HK-2 (cell line): ENCODE measurements around the gene LRRC4.

Source experiments
- DNase-seq: peaks from one replicate; pipeline ENCODE4 v3.0.0-alpha.2; 2018; ENCODE audit not compliant: unreplicated experiment

The LRRC4 gene, protein sequence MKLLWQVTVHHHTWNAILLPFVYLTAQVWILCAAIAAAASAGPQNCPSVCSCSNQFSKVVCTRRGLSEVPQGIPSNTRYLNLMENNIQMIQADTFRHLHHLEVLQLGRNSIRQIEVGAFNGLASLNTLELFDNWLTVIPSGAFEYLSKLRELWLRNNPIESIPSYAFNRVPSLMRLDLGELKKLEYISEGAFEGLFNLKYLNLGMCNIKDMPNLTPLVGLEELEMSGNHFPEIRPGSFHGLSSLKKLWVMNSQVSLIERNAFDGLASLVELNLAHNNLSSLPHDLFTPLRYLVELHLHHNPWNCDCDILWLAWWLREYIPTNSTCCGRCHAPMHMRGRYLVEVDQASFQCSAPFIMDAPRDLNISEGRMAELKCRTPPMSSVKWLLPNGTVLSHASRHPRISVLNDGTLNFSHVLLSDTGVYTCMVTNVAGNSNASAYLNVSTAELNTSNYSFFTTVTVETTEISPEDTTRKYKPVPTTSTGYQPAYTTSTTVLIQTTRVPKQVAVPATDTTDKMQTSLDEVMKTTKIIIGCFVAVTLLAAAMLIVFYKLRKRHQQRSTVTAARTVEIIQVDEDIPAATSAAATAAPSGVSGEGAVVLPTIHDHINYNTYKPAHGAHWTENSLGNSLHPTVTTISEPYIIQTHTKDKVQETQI

DNA sequence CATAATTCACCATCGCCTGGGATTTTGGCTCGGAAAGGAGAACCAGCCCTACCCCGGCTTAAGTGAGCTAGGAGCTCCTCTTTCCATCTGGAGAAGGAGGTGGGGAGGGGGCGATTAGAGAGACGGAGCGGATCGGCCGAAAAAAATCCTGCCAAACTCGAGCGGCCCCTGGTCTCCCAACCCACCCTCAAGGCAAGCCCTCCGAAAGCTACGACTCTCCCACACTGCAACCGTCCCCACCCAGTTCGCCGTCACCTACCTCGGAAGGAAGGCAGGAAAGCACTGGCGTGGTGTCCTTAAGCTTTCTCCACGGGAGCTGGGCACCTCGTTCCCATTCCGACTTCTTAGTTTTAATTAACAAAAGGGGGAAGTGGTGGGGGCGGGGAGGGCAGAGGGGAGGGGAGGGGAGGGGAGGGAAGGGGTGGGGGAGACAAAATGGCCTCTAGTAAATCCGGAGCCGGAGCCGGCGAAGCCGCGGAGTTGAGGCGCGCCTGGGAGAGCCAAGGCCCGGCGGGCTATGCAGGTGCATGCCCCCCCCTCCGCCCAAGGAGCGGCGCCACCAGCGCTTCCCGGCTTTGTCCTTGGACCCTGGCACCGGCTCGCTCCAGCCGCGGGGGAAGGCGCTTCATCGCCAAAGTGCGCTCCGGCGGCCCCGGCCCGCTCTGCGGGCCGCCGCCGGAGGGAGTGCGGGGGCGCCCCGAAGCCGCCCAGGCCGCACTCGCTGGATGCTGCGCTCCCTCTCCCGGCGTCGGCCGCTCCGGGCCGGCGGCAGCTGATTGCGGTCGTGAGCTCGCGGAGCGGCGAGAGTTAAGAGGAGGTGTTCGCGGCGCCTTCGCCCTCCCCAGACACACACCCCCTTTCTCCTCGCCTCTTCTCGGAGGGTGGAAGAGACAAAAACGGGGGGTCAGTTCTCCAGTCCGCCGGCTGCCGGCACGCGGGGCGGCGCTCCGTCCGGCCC is at the start of gene LRRC4:
LRRC4 (minus strand) TSS at position 784 of the 958 bp plus-strand sequence. CDS start 797 bp downstream, outside the sequence.
- no peak for DNase-seq

DNA sequence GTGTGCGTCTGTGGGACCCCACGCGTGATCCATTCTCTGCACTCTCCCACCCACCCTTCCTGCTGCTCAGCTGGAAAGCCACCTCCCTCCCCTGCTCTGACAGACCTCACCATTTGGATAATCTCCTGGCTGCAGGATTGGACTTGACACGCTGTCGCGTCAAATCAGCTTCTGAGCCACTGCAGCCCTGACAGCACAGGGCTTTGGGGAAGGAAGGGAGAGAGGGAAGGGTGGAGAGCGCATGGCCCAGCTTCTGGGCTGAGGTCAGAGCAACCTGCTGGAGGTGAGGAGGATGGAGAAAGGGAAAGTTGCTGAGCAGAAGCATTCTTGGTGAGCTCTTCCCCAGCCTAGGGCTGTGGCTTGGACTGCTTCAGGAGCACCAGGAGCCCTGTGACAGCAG is 48.9 kb upstream of the LRRC4 start:
- DNase-seq = no peak

DNA sequence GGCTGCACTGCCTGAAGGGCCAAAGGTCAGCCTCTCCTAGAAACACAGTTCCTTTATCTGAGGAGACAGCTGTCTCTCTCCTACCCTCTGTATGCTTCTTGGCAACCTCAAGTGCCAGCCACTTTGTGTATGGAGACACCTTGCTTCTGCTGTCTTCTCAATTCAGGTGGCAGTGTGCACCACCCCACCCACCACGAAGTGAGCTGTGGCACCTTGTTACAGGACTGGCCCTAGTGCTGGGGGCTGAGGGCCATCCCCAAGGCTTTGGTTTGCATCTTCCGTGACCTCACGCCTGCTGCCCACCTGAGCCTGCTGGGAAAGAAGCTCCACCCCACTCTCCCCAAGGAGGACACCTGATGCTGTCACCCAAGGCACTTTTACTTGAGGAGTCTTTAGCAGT is 47.1 kb upstream of the LRRC4 start:
- no peak for DNase-seq

DNA sequence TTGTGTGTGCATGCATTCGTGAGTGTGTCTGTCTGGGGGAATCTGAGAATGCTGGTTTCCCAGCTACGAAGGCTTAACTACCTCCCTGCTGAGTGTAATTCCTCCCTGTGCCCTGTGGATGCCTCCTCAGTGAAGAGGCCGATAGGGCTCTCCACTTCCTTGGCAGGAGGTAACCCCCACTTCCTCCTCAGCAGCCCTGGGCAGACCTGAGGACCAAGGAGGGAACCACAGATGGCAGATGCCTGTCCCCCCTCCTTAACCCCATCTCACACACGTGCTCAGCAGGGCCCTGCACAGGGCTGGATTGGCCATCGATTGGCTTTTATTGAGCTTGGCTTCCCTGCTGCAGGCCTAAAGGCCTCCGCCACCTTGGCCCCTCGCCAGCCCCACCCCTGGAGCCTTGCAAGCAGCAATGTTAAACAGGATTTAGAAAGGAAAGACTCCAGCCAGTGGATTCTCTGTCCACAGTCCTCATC is 45.6 kb upstream of the LRRC4 start:
- DNase-seq = no peak

DNA sequence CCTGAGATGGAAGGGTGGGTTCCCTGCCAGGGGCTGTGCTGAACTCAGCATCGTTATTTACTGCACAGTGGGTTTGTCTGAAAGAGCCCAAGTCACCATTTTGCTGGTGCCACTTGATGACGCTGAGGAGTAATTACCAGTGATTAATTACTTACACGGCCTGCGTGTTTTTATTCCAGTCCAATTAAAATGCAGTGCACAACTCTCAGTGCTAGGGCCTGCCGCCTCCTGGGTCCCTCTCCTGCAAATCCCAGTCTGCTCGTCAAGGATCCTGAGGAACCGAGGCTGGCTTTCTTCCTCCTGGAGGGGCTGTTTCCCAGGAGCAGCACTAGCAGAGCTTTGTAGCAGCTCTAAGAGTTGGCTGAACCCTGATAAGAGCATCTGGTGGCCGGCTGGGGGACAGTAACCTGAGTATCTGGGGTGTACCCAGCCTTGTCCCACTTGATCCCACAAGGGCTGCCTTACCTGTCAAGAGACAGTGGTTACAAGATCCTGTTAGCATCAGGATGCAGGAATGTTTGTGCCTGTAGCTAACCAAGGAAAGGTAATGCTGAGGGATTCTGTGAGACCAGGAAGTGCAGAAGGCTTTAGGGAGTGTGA is 45.1 kb upstream of the LRRC4 start:
- no peak for DNase-seq

DNA sequence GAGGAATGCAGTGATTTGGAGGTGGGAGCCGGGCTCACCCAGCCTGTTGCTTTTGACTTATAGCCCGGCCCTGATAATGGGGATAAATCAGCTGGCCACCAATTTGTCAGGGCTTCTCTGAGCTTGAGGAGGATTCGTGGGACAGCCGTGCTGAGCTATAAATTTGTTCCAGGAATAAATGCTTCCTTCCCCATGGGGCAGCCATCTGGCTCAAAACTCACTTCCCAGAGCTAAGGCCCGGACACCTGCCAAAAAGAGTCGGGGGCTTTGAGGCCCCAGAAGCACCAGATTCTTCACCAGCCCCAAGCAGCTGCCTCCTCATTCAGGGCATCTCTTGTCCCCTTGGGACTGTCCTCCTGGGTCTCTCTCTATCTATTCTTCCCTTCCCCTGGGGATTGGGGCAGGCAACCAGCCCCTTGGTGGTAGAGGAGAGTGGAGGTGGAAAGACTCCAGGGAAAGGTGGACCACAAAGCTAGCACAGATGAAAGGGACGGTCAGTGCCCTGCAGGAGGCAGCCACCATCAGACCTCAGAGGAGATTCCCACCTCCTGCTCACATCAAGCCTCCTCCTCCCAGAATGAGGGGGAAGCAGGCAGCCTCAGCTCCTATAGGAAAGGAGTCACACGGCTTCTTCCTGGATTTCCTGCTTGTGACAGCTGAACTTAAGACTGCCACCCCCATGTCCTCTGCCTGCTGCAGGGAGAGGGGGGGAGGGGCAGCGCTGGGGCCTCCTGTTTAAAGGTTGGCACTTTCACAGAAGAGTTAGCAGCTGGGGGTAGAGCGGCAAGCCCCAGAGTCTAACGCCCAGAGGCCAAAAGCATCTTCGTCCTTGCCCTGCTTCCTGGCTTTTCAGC is 44.2 kb upstream of the LRRC4 start:
- DNase-seq = no peak

DNA sequence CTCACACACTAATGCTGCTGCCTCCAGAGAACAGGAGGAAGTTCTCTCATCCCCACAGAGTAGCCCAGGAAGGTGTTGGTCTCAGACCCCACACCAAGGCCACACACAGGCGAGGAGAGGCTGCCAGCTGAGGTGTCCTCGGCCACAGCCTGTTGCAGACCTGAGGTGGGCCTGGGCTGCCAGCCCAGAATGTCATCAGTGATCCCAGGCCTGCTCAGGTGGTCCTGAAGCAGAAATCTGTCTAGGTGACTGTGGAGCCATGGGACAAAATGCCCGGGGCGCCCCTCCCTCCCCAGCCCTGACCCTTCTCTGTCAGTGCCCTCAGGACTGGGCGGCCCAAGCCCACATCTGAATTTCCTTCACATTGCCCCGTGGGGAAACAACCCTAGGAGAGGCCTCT is 43.5 kb upstream of the LRRC4 start:
- no peak for DNase-seq

DNA sequence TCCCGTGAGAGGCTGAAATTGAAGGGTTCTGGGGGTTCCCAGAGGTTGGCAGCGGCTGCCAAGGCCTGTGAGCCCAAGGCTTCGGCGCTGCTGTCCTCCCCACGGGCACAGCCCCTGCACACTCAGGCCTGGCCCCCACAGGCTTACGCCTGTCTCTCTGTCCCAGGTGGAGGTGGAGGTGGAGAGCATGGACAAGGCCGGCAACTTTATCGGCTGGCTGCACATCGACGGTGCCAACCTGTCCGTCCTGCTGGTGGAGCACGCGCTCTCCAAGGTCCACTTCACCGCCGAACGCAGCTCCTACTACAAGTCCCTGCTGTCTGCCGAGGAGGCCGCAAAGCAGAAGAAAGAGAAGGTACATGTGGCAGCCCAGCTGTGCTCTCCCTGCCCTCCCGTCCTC is 43.1 kb upstream of the LRRC4 start:
- no peak for DNase-seq

DNA sequence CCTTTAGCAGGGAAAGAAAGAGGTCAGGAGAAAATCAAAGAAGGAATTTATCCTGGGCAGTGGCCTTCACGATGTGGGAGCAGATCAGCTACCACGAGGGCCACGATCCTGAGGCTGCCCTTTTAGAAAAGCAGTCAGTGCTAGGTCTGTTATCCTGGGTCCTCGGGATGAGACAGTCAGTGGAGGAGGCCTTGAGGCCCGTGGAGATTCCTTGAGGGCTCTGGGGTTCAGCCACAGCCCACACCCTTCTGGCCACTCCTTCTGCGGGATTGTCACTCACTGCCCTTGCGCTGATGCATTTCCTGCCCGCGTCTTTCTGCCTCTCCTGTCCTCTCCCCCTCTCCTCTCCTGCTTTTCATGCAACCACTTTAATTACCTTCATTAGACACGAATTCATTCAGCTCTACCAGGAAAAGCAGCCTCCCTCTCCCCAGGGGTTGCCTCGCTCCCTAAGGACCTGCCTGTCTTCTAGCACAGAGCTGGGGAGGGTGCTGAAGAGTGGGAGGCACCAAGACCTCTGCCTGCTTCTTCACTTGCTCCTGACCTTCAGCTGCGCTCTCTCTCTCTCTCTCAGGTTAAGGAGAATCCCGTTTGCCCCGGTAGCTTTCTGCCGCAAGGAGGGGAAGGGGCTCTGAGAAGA is 42.6 kb upstream of the LRRC4 start:
- DNase-seq = no peak

DNA sequence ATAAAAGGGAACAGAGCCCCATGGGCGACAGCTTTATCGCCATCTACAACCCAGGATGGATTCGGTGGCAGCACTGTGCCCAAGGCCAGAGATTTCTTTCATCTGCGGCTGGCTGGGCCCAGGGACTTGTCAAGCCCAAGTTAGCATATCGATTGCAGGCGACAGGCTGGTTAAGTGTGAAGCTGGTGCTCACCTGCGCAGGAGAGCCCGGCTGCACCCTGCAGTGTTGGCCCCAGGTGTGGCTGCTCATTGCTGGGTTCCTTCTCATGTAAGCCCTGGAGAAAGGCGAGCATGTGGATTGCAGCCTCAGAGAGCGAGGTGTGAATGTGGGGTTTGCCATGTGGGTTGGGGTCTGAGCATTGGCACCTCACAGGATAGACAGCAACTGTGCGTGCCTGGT is 40.6 kb upstream of the LRRC4 start:
- DNase-seq = no peak

DNA sequence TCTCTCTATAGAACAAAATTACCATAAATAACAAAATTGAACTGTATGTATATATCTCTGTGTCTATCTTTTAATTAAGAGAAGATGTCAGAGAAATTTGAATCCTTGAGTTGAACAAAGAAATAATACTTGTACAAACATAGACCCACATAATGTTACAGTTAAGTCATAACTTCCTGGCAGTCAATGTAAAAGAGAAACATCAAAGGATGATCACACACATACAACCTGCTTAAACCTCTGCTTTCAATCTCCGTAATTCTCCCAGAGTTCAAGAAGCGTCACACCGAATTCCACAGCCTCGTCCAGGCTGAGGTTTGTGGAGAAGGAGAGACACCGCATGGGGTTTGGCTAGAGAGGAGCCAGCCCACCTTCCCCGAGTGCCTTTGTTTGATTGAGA is 40.1 kb upstream of the LRRC4 start:
- no peak for DNase-seq

DNA sequence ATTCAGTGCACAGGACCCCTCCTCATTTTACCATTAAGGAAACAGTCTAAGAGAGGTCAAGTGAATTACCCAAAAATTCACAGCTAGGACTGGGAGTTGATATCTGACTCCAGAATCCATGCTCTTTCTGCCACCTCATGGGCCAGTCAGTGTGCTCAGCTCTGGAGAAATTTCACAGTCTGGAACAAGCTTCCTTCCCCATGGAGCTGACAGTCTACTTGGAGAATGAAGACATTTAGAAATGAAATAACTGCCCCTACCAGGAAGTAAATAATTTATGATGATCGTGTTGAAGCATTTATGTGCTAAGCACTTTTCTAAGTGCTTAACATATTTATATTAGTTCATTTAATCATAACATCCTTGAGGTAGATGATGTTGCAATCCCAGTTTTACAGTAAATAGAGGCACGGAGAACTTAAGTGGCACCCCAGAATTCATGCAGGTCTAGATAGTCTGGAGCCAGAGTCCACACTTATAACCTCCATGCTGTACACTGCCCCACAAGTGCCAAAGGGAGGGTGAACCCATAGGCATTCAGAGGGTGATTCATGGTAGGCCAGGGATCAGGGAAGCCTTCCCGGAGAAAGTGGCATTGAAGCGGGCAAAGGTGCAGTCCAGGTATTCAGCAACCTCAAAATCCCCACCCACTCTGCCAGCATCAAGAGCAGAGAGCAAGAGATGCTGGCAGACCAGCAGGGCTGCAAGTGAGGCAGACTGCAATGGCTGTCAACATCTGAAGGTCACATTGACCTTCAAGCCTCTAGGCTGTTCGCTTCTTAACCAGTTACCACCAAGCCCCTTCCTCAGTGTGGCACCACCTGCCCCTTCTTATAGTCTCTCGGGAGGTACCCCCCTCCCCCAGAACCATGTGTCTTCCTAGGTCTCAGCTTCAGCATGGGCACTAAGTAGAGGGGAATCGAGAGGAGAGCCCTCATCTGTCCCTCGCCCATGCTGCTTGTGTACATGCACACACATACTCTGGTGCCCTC is 38.4 kb upstream of the LRRC4 start:
- no peak for DNase-seq

DNA sequence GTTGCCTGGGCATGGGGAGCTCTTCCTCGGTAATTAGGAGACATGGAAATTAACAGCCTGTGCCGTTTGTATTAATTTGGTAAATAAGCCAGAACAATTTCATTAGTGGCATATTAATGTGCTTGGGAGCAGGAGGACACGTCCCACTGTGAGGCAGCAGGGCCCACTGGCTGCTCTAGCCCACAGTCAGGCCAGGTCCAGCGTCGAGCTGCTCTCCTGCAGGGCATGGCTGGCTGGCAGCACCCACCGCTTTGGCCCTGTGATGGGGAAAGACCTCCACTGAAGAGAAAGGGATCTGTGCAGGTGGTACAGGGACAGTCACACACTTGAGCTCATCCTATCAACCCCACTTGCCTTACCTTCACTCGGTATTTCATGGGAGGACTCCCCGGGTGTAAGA is 37.5 kb upstream of the LRRC4 start:
- no peak for DNase-seq

DNA sequence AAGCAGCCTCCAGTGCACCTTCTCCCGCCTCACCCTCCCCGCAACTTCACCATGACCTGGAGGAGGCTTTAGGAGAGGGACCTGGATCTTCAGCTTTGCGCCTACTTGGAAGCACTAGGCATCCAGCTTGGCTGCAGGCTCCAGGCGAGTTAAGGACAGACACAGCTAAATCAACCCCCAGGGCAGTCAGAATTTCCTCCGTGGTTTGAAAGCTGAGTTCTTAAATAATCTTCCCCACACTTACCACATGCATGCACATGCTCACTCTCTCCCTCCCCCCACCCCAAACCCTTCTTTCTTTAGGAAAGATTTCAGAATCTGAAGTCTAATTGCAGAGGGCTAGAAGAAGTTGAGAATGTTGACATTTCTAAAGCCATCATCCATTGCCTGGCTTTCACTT is 36.7 kb upstream of the LRRC4 start:
- no peak for DNase-seq

DNA sequence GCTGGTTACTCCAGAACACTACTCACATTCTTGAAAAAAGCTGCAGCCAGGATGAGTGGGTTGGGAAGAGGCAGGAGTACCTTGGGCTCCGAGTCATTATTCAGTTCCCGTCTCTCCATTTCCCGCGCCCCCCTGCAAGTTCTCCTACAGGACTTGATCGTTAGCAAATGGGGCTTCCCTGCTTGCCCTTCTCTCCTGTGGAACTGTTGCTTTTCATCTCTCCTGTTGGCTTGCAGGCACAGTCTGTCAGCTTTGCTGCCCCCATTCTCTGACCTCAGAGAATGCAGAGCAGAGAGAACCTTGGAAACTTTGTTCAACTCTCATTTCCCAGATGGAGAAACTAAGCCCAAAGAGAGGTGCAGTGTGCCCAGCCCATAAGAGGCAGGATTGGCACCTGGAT is 35.6 kb upstream of the LRRC4 start:
- DNase-seq = no peak

DNA sequence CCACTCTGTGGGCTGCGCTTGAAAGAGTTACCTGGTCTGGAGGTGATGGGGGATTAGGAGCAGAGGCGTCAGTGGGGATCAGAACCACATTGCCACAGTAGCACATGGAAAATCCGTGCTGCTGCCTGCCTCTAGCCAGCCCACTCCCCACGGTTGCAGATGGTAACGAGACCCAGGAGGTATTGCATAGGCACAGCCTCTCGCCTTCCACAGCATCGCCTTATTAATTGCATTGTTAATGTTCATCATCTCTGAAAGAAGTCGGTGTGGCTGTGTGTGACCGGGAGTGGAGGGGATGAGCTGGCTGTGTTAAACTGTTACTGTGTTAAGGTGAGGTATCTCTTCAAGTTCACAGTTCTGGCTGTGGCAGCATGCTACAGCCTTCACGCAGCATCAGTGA is 35.2 kb upstream of the LRRC4 start:
- DNase-seq = no peak

DNA sequence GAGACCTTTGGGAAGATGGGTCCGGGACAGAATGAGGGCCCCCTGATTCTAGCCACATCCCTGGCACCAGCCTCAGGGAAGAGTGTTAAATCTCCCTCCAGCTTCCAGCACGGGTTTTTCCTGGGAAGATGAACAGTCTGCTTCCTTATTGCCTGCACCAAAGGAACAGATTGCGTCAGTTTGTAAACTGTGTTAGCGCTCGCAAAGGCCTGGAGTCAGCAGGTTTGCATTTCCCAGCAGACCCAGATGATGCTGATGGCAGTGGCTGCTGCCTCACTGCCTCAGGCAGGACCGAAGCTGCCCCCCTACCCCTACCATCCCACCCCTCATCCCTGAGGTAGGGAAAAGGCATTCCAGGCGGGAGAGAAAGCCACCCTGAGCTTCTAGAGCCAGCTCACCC is 34.6 kb upstream of the LRRC4 start:
- DNase-seq = no peak

DNA sequence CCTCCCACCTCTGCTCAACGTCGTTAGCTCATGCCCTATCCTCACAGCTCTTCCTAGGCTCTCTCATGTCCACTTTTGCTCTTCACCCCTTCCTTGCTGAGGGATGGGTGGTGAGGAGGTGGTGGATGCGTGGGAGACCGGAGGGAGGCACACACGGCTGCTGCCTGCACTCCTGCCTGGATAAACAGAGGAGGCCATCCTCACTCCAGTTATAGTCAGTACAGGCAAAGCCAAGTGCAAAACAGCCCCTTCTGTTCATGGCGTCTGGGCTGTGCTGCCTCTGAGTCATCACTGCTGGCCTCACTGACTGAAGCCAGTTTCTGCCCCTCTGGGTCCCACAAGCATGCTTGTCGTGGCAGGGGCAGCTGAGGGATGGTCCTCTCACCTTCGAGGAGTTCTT is 31.9 kb upstream of the LRRC4 start:
- no peak for DNase-seq

DNA sequence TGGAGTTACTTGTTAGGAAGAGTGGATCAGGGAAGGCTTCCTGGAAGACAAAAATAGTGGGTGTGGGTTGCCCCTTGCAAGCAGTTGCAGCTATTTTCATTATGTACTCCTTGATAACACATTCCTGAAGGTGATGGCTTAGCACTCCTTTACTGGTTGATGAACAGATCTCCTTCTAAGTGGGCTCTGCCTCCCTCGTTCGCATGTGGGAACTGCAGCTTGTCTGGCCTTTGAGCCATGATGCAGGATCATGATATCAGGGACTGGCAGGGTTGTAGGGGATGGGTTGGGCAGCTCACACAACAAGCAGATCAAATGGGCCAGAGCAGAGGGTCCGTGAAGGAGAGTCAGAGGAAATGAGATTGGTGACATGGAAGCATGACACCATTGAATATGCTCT is 28.8 kb upstream of the LRRC4 start:
- DNase-seq = no peak
